ENCODE data around the gene ADCK2. TPM values are rescaled to one million over a fixed set of nuclear protein-coding genes. Genes with fewer than 3 reads are reported as not detected.

Gene ADCK2
- total and polyA plus RNA-seq, 10 of the 15 experiments (the other 5 are each of a cell fraction or from before 2014, with no cell fraction given): 0.52 to 19.4 (median 13.1) TPM

DNA sequence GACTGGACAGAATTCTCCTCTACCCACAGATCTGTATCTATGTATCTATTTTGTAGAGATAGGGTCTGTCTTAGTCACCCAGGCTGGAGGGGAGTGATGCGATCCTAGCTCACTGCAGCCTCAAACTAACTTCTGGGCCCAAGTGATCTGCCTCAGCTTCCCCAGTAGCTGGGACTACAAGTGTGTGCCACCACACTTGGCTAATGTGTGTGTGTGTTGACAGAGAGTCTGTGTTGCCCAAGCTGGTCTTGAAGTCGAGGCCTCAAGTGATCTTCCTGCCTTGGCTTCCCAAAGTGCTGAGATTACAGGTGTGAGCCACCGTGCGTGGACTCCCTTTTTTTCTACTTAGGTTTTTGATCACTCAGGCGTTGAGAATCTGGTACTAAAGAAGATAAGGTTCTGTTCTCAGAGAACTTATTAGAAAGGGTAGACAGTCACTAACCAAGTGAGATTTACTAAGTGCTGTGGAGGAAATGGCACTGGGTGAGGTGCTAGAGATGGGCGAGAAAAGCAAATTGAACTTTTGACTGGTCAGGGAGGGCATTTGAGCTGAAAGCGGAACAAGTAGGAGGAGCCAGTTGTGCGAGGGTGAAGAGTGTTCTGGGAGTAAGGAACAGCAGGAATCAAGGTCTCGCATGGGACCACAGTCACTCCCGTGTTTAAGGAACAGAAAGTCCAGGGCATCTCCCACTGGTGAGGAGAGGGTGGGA, 41.7 kb downstream of the ADCK2 start (continued):
- TF ChIP-seq KDM1A (IDR thresholded peaks at IDR 0.05; ENCODE audit: borderline replicate concordance) (no peak), MTA2 (IDR thresholded peaks at IDR 0.05; ENCODE audit: low read depth) (no peak), ZNF274 (IDR thresholded peaks at IDR 0.05; ENCODE audit: insufficient read depth, insufficient read length) (no peak), SREBF1 (IDR thresholded peaks at IDR 0.05; ENCODE audit: low read length) (no peak)

DNA sequence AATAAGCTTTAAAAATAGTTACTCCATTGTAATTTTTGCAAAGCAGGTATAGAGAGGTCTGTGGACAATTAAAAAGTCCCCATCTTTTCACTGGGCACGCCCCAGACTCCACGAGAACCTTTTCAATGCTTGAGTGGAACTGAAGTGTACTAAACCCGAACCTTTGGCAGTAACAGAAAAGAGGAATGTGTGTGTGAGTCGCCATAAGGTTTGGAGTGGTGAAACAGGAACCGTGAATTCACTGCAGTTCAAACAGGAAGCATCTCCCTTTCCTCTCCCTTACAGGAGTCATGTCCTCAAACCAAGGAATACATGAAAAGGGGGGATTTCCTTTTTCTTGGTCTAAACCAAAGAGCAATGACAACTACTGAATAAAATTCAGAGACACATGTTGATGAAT, 47.0 kb downstream of the ADCK2 start:
- no peak overlapping the region for H3K4me3 ChIP-seq
- ChIA-PET POLR2A (no interaction called here), RAD21 (ENCODE audit: unreplicated experiment) (no interaction called here), CTCF (no interaction called here), SMC1A (ENCODE audit: uncharacterized antibody, unreplicated experiment) (interaction anchor here (2.8 kb wide), 1 partner anchor 45 kb away, joined by 9 read pairs; no protein-coding TSS in a partner anchor)
- peak overlapping the region; percentile 19; the same call in 1 of the 2 replicates for H2AFZ ChIP-seq (ENCODE audit: control insufficient read depth, low read depth, low read length)
- H3K27me3 ChIP-seq (replicated peaks in 1 of 2; ENCODE audit: control insufficient read depth in 2 of 2, insufficient read depth in 2 of 2, low read length in 1 of 2): no peaks in the 10 kb centered on the region
- ATAC-seq (peak; percentile 34), FAIRE-seq (no peak), DNase-seq (ENCODE audit: low read depth, low spot score) (peak; percentile 11)
- intact Hi-C loops (cut with micrococcal nuclease; ENCODE audit: unreplicated experiment): no loop called here
- H3K27ac ChIP-seq (ENCODE audit: control insufficient read depth, insufficient read depth): no peak overlapping the region
- 45% methylated on average over 5 of the region's 5 CpGs for WGBS (ENCODE audit: insufficient coverage, insufficient replicate concordance, low lambda C conversion rate, missing lambda C conversion rate)
- in situ Hi-C loops (cut with MboI): no loop called here
- no peaks in the 10 kb centered on the region; the same call in 1 of the 2 replicates for H4K20me1 ChIP-seq (ENCODE audit: control insufficient read depth, insufficient read depth)
- no peaks in the 10 kb centered on the region; the same call in 1 of the 2 replicates for H3K4me1 ChIP-seq (ENCODE audit: control insufficient read depth, insufficient read depth, low read length)
- no peak overlapping the region for H3K4me2 ChIP-seq (ENCODE audit: control insufficient read depth, insufficient read depth)
- no peaks in the 10 kb centered on the region for H3K9me3 ChIP-seq (replicated peaks; ENCODE audit: control insufficient read depth, insufficient read depth, low read length)
- H3K9ac ChIP-seq (ENCODE audit: control insufficient read depth, insufficient read depth, low read length): no peak overlapping the region
- H3K79me2 ChIP-seq (ENCODE audit: control insufficient read depth, insufficient read depth, low read length): no peaks in the 10 kb centered on the region
- no TSS peak for BruUV-seq (replicated peaks)
- no peaks in the 10 kb centered on the region; a peak in 1 of 4 replicates for H3K36me3 ChIP-seq (ENCODE audit: control insufficient read depth in 2 of 2, insufficient read depth in 2 of 2, low read length in 1 of 2)
- TF ChIP-seq, protein P1, sequence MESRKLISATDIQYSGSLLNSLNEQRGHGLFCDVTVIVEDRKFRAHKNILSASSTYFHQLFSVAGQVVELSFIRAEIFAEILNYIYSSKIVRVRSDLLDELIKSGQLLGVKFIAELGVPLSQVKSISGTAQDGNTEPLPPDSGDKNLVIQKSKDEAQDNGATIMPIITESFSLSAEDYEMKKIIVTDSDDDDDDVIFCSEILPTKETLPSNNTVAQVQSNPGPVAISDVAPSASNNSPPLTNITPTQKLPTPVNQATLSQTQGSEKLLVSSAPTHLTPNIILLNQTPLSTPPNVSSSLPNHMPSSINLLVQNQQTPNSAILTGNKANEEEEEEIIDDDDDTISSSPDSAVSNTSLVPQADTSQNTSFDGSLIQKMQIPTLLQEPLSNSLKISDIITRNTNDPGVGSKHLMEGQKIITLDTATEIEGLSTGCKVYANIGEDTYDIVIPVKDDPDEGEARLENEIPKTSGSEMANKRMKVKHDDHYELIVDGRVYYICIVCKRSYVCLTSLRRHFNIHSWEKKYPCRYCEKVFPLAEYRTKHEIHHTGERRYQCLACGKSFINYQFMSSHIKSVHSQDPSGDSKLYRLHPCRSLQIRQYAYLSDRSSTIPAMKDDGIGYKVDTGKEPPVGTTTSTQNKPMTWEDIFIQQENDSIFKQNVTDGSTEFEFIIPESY (IDR thresholded peaks at IDR 0.05): no peak
- TF ChIP-seq SPI1 (IDR thresholded peaks at IDR 0.05; ENCODE audit: borderline replicate concordance, insufficient read depth, low read depth, low read length): peak; percentile 37; the same call in 1 of the 2 replicates
- TF ChIP-seq EED (IDR thresholded peaks at IDR 0.05; ENCODE audit: low read depth): peak; percentile 48; the same call in 1 of the 2 replicates
- no peak for TF ChIP-seq TCF7 (IDR thresholded peaks at IDR 0.05; ENCODE audit: borderline replicate concordance)
- no peak for TF ChIP-seq MTA2 (IDR thresholded peaks at IDR 0.05; ENCODE audit: low read depth)
- TF ChIP-seq, protein P2, sequence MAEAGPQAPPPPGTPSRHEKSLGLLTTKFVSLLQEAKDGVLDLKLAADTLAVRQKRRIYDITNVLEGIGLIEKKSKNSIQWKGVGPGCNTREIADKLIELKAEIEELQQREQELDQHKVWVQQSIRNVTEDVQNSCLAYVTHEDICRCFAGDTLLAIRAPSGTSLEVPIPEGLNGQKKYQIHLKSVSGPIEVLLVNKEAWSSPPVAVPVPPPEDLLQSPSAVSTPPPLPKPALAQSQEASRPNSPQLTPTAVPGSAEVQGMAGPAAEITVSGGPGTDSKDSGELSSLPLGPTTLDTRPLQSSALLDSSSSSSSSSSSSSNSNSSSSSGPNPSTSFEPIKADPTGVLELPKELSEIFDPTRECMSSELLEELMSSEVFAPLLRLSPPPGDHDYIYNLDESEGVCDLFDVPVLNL (IDR thresholded peaks at IDR 0.05; ENCODE audit: low read depth, low read length): no peak
- TF ChIP-seq, protein P3, sequence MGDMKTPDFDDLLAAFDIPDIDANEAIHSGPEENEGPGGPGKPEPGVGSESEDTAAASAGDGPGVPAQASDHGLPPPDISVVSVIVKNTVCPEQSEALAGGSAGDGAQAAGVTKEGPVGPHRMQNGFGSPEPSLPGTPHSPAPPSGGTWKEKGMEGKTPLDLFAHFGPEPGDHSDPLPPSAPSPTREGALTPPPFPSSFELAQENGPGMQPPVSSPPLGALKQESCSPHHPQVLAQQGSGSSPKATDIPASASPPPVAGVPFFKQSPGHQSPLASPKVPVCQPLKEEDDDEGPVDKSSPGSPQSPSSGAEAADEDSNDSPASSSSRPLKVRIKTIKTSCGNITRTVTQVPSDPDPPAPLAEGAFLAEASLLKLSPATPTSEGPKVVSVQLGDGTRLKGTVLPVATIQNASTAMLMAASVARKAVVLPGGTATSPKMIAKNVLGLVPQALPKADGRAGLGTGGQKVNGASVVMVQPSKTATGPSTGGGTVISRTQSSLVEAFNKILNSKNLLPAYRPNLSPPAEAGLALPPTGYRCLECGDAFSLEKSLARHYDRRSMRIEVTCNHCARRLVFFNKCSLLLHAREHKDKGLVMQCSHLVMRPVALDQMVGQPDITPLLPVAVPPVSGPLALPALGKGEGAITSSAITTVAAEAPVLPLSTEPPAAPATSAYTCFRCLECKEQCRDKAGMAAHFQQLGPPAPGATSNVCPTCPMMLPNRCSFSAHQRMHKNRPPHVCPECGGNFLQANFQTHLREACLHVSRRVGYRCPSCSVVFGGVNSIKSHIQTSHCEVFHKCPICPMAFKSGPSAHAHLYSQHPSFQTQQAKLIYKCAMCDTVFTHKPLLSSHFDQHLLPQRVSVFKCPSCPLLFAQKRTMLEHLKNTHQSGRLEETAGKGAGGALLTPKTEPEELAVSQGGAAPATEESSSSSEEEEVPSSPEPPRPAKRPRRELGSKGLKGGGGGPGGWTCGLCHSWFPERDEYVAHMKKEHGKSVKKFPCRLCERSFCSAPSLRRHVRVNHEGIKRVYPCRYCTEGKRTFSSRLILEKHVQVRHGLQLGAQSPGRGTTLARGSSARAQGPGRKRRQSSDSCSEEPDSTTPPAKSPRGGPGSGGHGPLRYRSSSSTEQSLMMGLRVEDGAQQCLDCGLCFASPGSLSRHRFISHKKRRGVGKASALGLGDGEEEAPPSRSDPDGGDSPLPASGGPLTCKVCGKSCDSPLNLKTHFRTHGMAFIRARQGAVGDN (IDR thresholded peaks at IDR 0.05): no peak
- TF ChIP-seq, protein P4, sequence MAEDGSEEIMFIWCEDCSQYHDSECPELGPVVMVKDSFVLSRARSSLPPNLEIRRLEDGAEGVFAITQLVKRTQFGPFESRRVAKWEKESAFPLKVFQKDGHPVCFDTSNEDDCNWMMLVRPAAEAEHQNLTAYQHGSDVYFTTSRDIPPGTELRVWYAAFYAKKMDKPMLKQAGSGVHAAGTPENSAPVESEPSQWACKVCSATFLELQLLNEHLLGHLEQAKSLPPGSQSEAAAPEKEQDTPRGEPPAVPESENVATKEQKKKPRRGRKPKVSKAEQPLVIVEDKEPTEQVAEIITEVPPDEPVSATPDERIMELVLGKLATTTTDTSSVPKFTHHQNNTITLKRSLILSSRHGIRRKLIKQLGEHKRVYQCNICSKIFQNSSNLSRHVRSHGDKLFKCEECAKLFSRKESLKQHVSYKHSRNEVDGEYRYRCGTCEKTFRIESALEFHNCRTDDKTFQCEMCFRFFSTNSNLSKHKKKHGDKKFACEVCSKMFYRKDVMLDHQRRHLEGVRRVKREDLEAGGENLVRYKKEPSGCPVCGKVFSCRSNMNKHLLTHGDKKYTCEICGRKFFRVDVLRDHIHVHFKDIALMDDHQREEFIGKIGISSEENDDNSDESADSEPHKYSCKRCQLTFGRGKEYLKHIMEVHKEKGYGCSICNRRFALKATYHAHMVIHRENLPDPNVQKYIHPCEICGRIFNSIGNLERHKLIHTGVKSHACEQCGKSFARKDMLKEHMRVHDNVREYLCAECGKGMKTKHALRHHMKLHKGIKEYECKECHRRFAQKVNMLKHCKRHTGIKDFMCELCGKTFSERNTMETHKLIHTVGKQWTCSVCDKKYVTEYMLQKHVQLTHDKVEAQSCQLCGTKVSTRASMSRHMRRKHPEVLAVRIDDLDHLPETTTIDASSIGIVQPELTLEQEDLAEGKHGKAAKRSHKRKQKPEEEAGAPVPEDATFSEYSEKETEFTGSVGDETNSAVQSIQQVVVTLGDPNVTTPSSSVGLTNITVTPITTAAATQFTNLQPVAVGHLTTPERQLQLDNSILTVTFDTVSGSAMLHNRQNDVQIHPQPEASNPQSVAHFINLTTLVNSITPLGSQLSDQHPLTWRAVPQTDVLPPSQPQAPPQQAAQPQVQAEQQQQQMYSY (CRISPR knock-in tag; IDR thresholded peaks at IDR 0.05): no peak

Data from GM12878 (cell line).